PC-3 (cell line): ENCODE results near the gene B4GALT2.

Experiments used
- CTCF ChIP-seq: fragments of 300-600 bp; sonication (generic); conservative IDR thresholded peaks from 2 replicates; pipeline ENCODE4 v1.5.1; 2017; ENCODE audit warnings: antibody characterized with exemption, low read depth, mild to moderate bottlenecking, low read length
- EZH2 ChIP-seq: fragments of 300-600 bp; sonication (generic); IDR thresholded peaks from one replicate; pipeline ENCODE4 v1.6.1; 2017; ENCODE audit warnings: antibody characterized with exemption, mild to moderate bottlenecking, low read length; ENCODE audit not compliant: unreplicated experiment
- EZH2phosphoT487 ChIP-seq: fragments of 300-600 bp; sonication (generic); IDR thresholded peaks from 2 replicates; pipeline ENCODE4 v1.6.1; 2018; ENCODE audit warnings: mild to moderate bottlenecking, antibody characterized with exemption, low read length, borderline replicate concordance

GRCh38 chr1:43969746-43970466, 9.1 kb upstream of the B4GALT2 start, which contains the start of gene DPH2:
- TF ChIP-seq CTCF (peak; percentile 35; the same call in 1 of the 2 replicates), EZH2 (no peak), EZH2phosphoT487 (no peak)
